Karpas-422 (cell line): Measurements from ENCODE around the gene FCHSD2. TPM values are rescaled to one million over a fixed set of nuclear protein-coding genes. Genes with fewer than 3 reads are reported as not detected.
"Not testable (repeated sequence)": the region's sequence is repeated elsewhere in the genome, so short reads cannot be mapped to it uniquely, and the experiment has no call there.

Experiments
- DNase-seq: peaks from one replicate; pipeline ENCODE4 v3.0.0-alpha.2; 2015
- H2AFZ ChIP-seq: fragments of 200-600 bp; sonication (generic); 2 replicates; pipeline ENCODE4 v1.6.1; 2014; ENCODE audit warnings: antibody characterized with exemption, low read length, mixed read lengths
- H3K27ac ChIP-seq: fragments of 200-600 bp; sonication (generic); 2 replicates; pipeline ENCODE4 v1.5.1; 2014; ENCODE audit warnings: mild to moderate bottlenecking, low read length, moderate library complexity
- H3K27me3 ChIP-seq: fragments of 200-600 bp; sonication (generic); 2 replicates; pipeline ENCODE4 v1.6.1; 2014; ENCODE audit warnings: low read length, mixed read lengths
- H3K36me3 ChIP-seq: fragments of 200-600 bp; sonication (generic); 2 replicates; pipeline ENCODE4 v1.6.1; 2014; ENCODE audit warnings: low read length, mixed read lengths; ENCODE audit not compliant: insufficient read depth
- H3K4me1 ChIP-seq: fragments of 200-600 bp; sonication (generic); 2 replicates; pipeline ENCODE4 v1.6.1; 2014; ENCODE audit warnings: mild to moderate bottlenecking, low read length, mixed read lengths
- H3K4me2 ChIP-seq: fragments of 200-600 bp; sonication (generic); 2 replicates; pipeline ENCODE4 v1.6.1; 2014; ENCODE audit warnings: low read length, low read depth, mild to moderate bottlenecking; ENCODE audit not compliant: poor library complexity, severe bottlenecking
- H3K4me3 ChIP-seq: fragments of 200-600 bp; sonication (generic); 2 replicates; pipeline ENCODE4 v1.5.1; 2014; ENCODE audit warnings: mild to moderate bottlenecking, antibody characterized with exemption, low read length, mixed read lengths
- H3K79me2 ChIP-seq: fragments of 200-600 bp; sonication (generic); 2 replicates; pipeline ENCODE4 v1.6.1; 2014; ENCODE audit warnings: mild to moderate bottlenecking, low read length, mixed read lengths
- H3K9ac ChIP-seq: fragments of 200-600 bp; sonication (generic); 2 replicates; pipeline ENCODE4 v1.6.0; 2014; ENCODE audit warnings: low read length
- H3K9me2 ChIP-seq: fragments of 200-600 bp; sonication (generic), shearing (Covaris generic); replicated peaks from 2 replicates; pipeline ENCODE4 v1.6.0; 2014; ENCODE audit warnings: mild to moderate bottlenecking, low read length, moderate library complexity; ENCODE audit not compliant: insufficient read depth
- H3K9me3 ChIP-seq: fragments of 300-700, 200-600 bp; sonication (generic); 2 replicates; pipeline ENCODE4 v1.6.1; 2014; ENCODE audit warnings: low read length, mixed read lengths
- H4K20me1 ChIP-seq: fragments of 200-600 bp; sonication (generic); 2 replicates; pipeline ENCODE4 v1.6.1; 2014; ENCODE audit warnings: mild to moderate bottlenecking, antibody characterized with exemption, low read length, low read depth; ENCODE audit not compliant: insufficient read depth
- total RNA-seq: library from RNA; depleted of rRNA; stranded (reverse); fragments of >200 nt; shearing (Covaris generic); gene quantifications from 2 replicates; pipeline ENCODE4 v1.2.3, GENCODE V29; 2014; ENCODE audit warnings: low replicate concordance

FCHSD2 gene
- total RNA-seq, 1 experiment from 2014 or later: 48.2 TPM

DNA sequence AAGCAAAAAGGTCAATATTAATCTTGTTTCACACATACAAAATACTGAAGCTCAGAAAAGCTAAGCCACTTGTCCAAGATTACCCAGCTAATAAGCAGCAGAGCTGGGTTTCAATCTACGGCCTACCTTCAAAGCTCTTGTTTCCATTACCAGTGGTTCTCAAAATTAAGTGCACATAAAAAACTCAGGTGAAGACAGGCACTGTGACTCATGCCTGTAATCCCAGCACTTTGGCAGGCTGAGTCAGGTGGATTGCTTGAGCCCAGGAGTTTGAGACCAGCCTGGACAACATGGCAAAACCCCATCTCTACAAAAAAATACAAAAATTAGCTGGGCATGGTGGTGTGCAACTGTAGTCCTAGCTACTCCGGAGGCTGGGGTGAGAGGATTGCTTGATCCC, 9.8 kb downstream of the FCHSD2 start:
- not testable (repeated sequence) for H3K27ac ChIP-seq, H4K20me1 ChIP-seq, H2AFZ ChIP-seq, H3K9me3 ChIP-seq, H3K9ac ChIP-seq, H3K4me1 ChIP-seq, DNase-seq, H3K9me2 ChIP-seq, H3K4me2 ChIP-seq, H3K27me3 ChIP-seq, H3K4me3 ChIP-seq
- peaks cover 69% of the 10 kb centered on the region for H3K36me3 ChIP-seq
- peaks cover 97% of the 10 kb centered on the region for H3K79me2 ChIP-seq

DNA sequence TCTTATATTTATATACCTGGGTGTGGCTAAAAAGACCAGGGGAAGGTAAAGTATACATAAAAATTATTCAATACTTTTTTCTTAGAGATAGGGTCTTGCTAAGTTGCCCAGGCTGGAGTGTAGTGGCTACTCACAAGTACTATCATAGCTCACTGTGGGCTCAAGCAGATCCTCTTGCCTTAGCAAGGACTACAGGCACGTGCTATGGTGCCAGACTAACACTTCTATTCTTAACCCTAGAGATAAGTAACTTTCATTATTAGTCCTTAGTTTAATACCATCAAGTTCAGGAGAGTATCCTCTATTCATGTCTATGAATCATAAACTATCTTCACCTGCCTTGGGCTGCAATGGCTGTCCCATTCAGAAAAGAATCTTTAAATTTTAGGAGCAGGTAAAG, 11.9 kb downstream of the FCHSD2 start:
- 0 out of 2 replicates have a peak, but pooled peaks cover 7% of the 10 kb centered on the region for H4K20me1 ChIP-seq
- peaks cover 76% of the 10 kb centered on the region for H3K36me3 ChIP-seq
- H3K4me2 ChIP-seq: no peak overlapping the region
- H3K79me2 ChIP-seq: peaks cover 94% of the 10 kb centered on the region
- no peak overlapping the region for H3K9ac ChIP-seq
- no peaks in the 10 kb centered on the region for H3K27me3 ChIP-seq
- no peak overlapping the region for H2AFZ ChIP-seq
- no peak overlapping the region for H3K27ac ChIP-seq
- DNase-seq: no peak
- no peaks in the 10 kb centered on the region for H3K9me2 ChIP-seq
- H3K4me1 ChIP-seq: no peaks in the 10 kb centered on the region
- no peak overlapping the region for H3K4me3 ChIP-seq
- H3K9me3 ChIP-seq: no peaks in the 10 kb centered on the region

DNA sequence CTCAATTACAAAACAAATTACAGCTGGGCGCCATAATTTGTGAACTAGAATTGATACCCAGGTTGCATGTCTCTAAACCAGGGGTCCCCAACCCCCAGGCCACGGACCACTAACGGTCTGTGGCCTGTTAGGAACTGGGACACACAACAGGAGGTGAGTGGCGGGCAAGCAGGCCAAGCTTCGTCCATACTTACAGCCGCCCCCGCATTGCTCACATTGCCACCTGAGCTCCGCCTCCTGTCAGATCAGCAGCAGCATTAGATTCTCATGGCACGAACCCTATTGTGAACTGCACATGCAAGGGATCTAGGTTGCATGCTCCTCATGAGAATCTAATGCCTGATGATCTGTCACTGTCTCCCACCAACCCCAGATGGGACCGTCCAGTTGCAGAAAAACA, 12.9 kb downstream of the FCHSD2 start:
- DNase-seq: no peak
- H2AFZ ChIP-seq: no peak overlapping the region
- H3K9me3 ChIP-seq: no peaks in the 10 kb centered on the region
- no peaks in the 10 kb centered on the region for H3K9me2 ChIP-seq
- H3K4me3 ChIP-seq: no peak overlapping the region
- no peaks in the 10 kb centered on the region for H3K27me3 ChIP-seq
- no peak overlapping the region for H3K27ac ChIP-seq
- no peak overlapping the region for H3K9ac ChIP-seq
- peaks cover 75% of the 10 kb centered on the region for H3K36me3 ChIP-seq
- H4K20me1 ChIP-seq: 0 out of 2 replicates have a peak, but pooled peaks cover 7% of the 10 kb centered on the region
- peaks cover 94% of the 10 kb centered on the region for H3K79me2 ChIP-seq
- H3K4me2 ChIP-seq: no peak overlapping the region
- no peaks in the 10 kb centered on the region for H3K4me1 ChIP-seq

DNA sequence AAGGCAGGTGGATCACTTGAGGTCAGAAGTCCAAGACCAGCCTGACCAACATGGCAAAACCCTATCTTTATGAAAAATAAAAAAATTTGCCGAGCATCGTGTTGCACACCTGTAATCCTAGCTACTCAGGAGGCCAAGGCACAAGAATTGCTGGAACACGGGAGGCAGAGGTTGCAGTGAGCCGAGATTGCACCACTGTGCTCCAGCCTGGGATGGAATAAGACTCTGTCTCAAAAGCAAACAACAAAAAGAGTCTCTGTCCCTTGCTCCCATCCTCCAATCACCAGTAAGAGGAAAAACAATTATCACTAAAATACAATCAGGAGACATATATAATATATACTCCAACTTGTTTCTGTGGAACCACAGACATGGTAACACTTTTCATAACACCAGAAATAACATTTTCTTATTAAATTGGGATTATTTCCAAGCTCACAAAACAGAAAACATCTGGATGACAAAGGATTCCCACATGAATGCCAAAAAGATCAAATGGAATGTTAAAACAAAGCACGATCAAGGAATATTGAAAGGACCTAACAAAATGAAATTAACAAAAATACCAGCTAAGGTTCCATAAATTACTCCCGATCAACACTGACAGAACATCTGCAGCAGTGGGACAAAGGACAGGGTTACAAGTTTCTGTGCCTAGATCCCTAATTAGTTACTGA, 15.2 kb downstream of the FCHSD2 start:
- H3K4me3 ChIP-seq: no peak overlapping the region
- no peaks in the 10 kb centered on the region for H3K4me1 ChIP-seq
- no peak for DNase-seq
- no peaks in the 10 kb centered on the region for H3K9me2 ChIP-seq
- H2AFZ ChIP-seq: no peak overlapping the region
- H3K9ac ChIP-seq: no peak overlapping the region
- no peaks in the 10 kb centered on the region for H4K20me1 ChIP-seq
- H3K9me3 ChIP-seq: no peaks in the 10 kb centered on the region
- peaks cover 93% of the 10 kb centered on the region for H3K79me2 ChIP-seq
- H3K27me3 ChIP-seq: no peaks in the 10 kb centered on the region
- no peak overlapping the region for H3K4me2 ChIP-seq
- H3K27ac ChIP-seq: no peak overlapping the region
- H3K36me3 ChIP-seq: peaks cover 69% of the 10 kb centered on the region

DNA sequence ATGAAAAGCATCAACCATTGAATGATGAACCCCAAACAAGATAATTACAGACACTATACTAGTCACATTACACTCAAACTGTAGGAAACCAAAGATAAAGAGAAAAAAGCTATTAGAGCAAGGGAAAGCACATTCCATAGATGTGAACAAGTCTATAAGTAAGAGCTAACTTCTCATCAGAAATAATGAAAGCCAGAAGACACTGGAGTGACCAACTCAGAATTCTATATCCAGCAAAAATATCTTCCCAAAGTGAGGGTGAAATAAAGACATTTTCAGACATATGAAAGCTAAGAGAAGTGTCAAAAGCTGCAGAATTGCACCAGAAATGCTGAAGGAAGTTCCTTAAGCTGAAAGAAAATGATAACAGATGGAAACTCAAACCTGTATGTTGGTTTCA, 17.3 kb downstream of the FCHSD2 start:
- no peak overlapping the region for H3K27ac ChIP-seq
- no peak for DNase-seq
- no peak overlapping the region for H2AFZ ChIP-seq
- no peaks in the 10 kb centered on the region for H3K9me3 ChIP-seq
- no peaks in the 10 kb centered on the region for H4K20me1 ChIP-seq
- H3K4me3 ChIP-seq: no peak overlapping the region
- H3K4me2 ChIP-seq: no peak overlapping the region
- no peaks in the 10 kb centered on the region for H3K27me3 ChIP-seq
- H3K4me1 ChIP-seq: no peaks in the 10 kb centered on the region
- peaks cover 95% of the 10 kb centered on the region for H3K79me2 ChIP-seq
- H3K36me3 ChIP-seq: peaks cover 70% of the 10 kb centered on the region
- no peaks in the 10 kb centered on the region for H3K9me2 ChIP-seq
- H3K9ac ChIP-seq: no peak overlapping the region

DNA sequence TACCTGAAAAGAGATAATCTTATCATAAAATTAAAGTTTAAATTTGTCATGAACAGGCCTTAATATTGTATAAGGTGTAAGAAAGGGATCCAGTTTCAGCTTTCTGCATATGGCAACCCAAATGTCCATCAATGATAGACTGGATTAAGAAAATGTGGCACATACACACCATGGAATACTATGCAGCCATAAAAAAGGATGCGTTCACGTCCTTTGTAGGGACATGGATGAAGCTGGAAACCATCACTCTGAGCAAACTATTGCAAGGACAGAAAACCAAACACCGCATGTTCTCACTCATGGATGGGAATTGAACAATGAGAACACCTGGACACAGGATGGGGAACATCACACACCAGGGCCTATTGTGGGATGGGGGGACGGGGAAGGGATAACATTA, 18.2 kb downstream of the FCHSD2 start:
- H3K4me3 ChIP-seq, DNase-seq, H3K9me3 ChIP-seq, H3K9ac ChIP-seq, H3K4me1 ChIP-seq, H3K4me2 ChIP-seq, H4K20me1 ChIP-seq, H3K9me2 ChIP-seq, H3K27me3 ChIP-seq, H3K27ac ChIP-seq, H2AFZ ChIP-seq: not testable (repeated sequence)
- Histone ChIP-seq H3K36me3 (peaks cover 72% of the 10 kb centered on the region), H3K79me2 (peaks cover 95% of the 10 kb centered on the region)

DNA sequence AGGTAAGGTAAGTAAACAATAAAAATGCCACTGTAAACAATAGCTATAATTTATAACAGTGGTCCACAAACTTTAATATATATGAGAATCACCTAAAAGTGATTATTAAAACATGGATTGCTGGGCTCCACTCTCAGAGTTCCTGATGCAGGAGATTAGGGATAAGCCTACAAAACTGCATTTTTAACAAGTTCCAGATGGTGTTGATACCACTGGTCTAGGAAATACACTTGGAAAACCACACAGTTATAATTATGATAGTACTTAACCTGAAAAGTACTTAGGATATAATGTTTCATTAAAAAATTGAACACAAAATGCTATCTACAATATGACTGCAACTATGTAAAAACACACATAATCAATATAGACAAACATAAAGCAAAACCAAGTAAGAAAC, 20.4 kb downstream of the FCHSD2 start:
- peaks cover 95% of the 10 kb centered on the region for H3K79me2 ChIP-seq
- no peak overlapping the region for H2AFZ ChIP-seq
- no peak overlapping the region for H3K4me2 ChIP-seq
- H3K9me3 ChIP-seq: no peaks in the 10 kb centered on the region
- no peaks in the 10 kb centered on the region for H3K9me2 ChIP-seq
- H3K27me3 ChIP-seq: no peaks in the 10 kb centered on the region
- no peaks in the 10 kb centered on the region; the same call in 1 of the 2 replicates for H4K20me1 ChIP-seq
- no peak overlapping the region for H3K27ac ChIP-seq
- peaks cover 79% of the 10 kb centered on the region for H3K36me3 ChIP-seq
- H3K4me3 ChIP-seq: no peak overlapping the region
- H3K9ac ChIP-seq: no peak overlapping the region
- no peaks in the 10 kb centered on the region for H3K4me1 ChIP-seq
- DNase-seq: no peak

DNA sequence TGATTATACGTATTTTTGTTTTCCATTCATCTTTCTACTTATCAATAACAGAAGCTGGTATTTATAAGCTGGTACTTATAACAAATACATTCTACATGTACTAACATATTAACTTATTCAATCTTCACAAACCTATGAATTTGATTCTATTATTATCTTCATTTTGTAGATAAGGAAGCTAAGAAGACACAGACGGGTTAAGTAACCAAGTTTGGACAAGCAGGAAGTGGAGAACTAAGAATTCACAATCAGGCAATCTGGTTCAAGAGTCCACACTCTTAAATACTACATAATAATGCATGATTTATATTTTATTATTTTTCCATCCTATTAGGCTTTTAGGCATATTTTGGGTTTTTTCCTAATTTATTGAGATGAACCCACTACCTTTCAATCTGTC, 25.0 kb downstream of the FCHSD2 start:
- Histone ChIP-seq H3K27me3 (no peaks in the 10 kb centered on the region), H3K27ac (no peak overlapping the region), H3K4me1 (no peaks in the 10 kb centered on the region), H3K36me3 (peaks cover 73% of the 10 kb centered on the region), H3K4me3 (no peak overlapping the region), H3K9ac (no peak overlapping the region), H4K20me1 (no peaks in the 10 kb centered on the region; the same call in 1 of the 2 replicates), H3K4me2 (no peak overlapping the region), H3K9me2 (no peaks in the 10 kb centered on the region), H3K9me3 (no peaks in the 10 kb centered on the region), H3K79me2 (peaks cover 95% of the 10 kb centered on the region), H2AFZ (no peak overlapping the region)
- no peak for DNase-seq
